HG03064 (cell line): ENCODE data around the gene SDK1.
"Not testable (repeated sequence)": the region's sequence is repeated elsewhere in the genome, so short reads cannot be mapped to it uniquely, and the experiment has no call there.

Source experiments
- ATAC-seq: cut with Tn5 transposase; IDR thresholded peaks from one replicate; pipeline ENCODE4 v1.9.1; 2021; ENCODE audit warnings: low read depth; ENCODE audit not compliant: unreplicated experiment

Gene SDK1

GRCh38 chr7:4297165-4297917 is 996.3 kb downstream of the SDK1 start:
- no peak for ATAC-seq

GRCh38 chr7:4297918-4298219 is 996.8 kb downstream of the SDK1 start:
- no peak for ATAC-seq

GRCh38 chr7:4299431-4299830 is 998.4 kb downstream of the SDK1 start:
- no peak for ATAC-seq

GRCh38 chr7:4302203-4302905 is 1001.3 kb downstream of the SDK1 start:
- no peak for ATAC-seq

GRCh38 chr7:4307316-4308204 is 1006.5 kb downstream of the SDK1 start:
- no peak for ATAC-seq

GRCh38 chr7:4308205-4308590 is 1007.1 kb downstream of the SDK1 start:
- ATAC-seq = no peak

GRCh38 chr7:4313911-4314310 is 1012.9 kb downstream of the SDK1 start:
- ATAC-seq = not testable (repeated sequence)

GRCh38 chr7:4314316-4314715 is 1013.3 kb downstream of the SDK1 start:
- not testable (repeated sequence) for ATAC-seq
